HepG2 (cell line): Measurements from ENCODE around the gene GCDH. TPM values are rescaled to one million over a fixed set of nuclear protein-coding genes. Genes with fewer than 3 reads are reported as not detected.

Source experiments
- FOXC1 ChIP-seq: sonication (generic); formaldehyde crosslinking; IDR thresholded peaks from 2 replicates; pipeline ENCODE4 v1.8.0; 2022; ENCODE audit warnings: mild to moderate bottlenecking, missing genetic modification reagents, borderline replicate concordance
- HNRNPL ChIP-seq: fragments of 200-400 bp; formaldehyde crosslinking; IDR thresholded peaks from 2 replicates; pipeline ENCODE4 v1.6.1; 2017; ENCODE audit warnings: mild to moderate bottlenecking, low read depth, low read length
- KDM3A ChIP-seq: IDR thresholded peaks from 2 replicates; pipeline ENCODE4 v1.6.1; 2018; ENCODE audit warnings: low read depth, missing compliant biosample characterization
- KLF16 ChIP-seq, 2 experiments: sonication (generic) in 1 of 2; formaldehyde crosslinking in 1 of 2; IDR thresholded peaks; 2 replicates each; pipeline versions ENCODE4 v1.6.1 to v1.8.0; 2016 to 2023; ENCODE audit warnings: missing genetic modification reagents in 2 of 2, missing compliant biosample characterization in 1 of 2
- MYC ChIP-seq: sonication (generic); formaldehyde crosslinking; IDR thresholded peaks from 2 replicates; pipeline ENCODE4 v1.9.0; 2021; ENCODE audit warnings: missing genetic modification reagents, borderline replicate concordance
- NKX3-1 ChIP-seq: sonication (generic); formaldehyde crosslinking; IDR thresholded peaks from 2 replicates; pipeline ENCODE4 v1.5.0; 2020; ENCODE audit warnings: missing genetic modification reagents
- RBAK ChIP-seq: sonication (generic); formaldehyde crosslinking; IDR thresholded peaks from 2 replicates; pipeline ENCODE4 v1.5.1; 2020; ENCODE audit warnings: mild to moderate bottlenecking, missing genetic modification reagents
- SMYD3 ChIP-seq: sonication (generic); formaldehyde crosslinking; IDR thresholded peaks from 2 replicates; pipeline ENCODE4 v1.8.1; 2023; ENCODE audit warnings: mild to moderate bottlenecking, missing genetic modification reagents
- TGIF2 ChIP-seq: IDR thresholded peaks from 2 replicates; pipeline ENCODE4 v1.6.1; 2016; ENCODE audit warnings: control low read depth, missing compliant biosample characterization
- WIZ ChIP-seq: sonication (generic); formaldehyde crosslinking; IDR thresholded peaks from 2 replicates; pipeline ENCODE4 v1.5.1; 2020; ENCODE audit warnings: mild to moderate bottlenecking, missing genetic modification reagents
- XRCC5 ChIP-seq: fragments of 200-400 bp; formaldehyde crosslinking; optimal IDR thresholded peaks from 2 replicates; pipeline ENCODE3; 2017; ENCODE audit warnings: mild to moderate bottlenecking, low read length
- ZFP36L1 ChIP-seq: sonication (generic); formaldehyde crosslinking; IDR thresholded peaks from 2 replicates; pipeline ENCODE4 v1.8.0; 2022; ENCODE audit warnings: mild to moderate bottlenecking, missing genetic modification reagents, moderate library complexity
- ZNF781 ChIP-seq: sonication (generic); formaldehyde crosslinking; IDR thresholded peaks from 2 replicates; pipeline ENCODE4 v1.5.1; 2020; ENCODE audit warnings: borderline replicate concordance, mild to moderate bottlenecking, missing genetic modification reagents; ENCODE audit errors: not compliant biosample characterization
- ZSCAN22 ChIP-seq: sonication (generic); formaldehyde crosslinking; IDR thresholded peaks from 2 replicates; pipeline ENCODE4 v1.4.0; 2020; ENCODE audit warnings: mild to moderate bottlenecking, missing genetic modification reagents
- polyA plus RNA-seq, 8 experiments: library from polyadenylated mRNA; depleted of rRNA in 3 of 8; stranded (reverse) in 7 of 8; unstranded in 1 of 8; fragments of >200 nt; fragmentation: Illumina TruSeq in 4 of 8; extraction: Trizol in 4 of 8; gene quantifications; 2 replicates each; pipeline versions ENCODE4 v1.2.1 to v1.2.3, GENCODE V29; 2011 to 2016; ENCODE audit warnings: low read depth in 4 of 8, missing spikeins in 1 of 8, mixed read lengths in 1 of 8; ENCODE audit not compliant: insufficient read depth in 1 of 8
- total RNA-seq, 5 experiments: library from RNA; depleted of rRNA; stranded (reverse); fragments of >200 nt; fragmentation: Illumina TruSeq; extraction: Trizol; gene quantifications; 2 replicates each; pipeline ENCODE4 v1.2.3, GENCODE V29; 2016; ENCODE audit warnings: low read depth in 1 of 5
- TF ChIP-seq, protein P1 (sequence below): sonication (generic); formaldehyde crosslinking; IDR thresholded peaks from 2 replicates; pipeline ENCODE4 v1.4.0; 2020; ENCODE audit warnings: mild to moderate bottlenecking, missing genetic modification reagents
- TF ChIP-seq, protein P2 (sequence below): sonication (generic); formaldehyde crosslinking; IDR thresholded peaks from 2 replicates; pipeline ENCODE4 v1.4.0; 2020; ENCODE audit warnings: missing genetic modification reagents, borderline replicate concordance
- TF ChIP-seq, protein P3 (sequence below): sonication (generic); formaldehyde crosslinking; conservative IDR thresholded peaks from 2 replicates; pipeline ENCODE4 v1.8.0; 2022; ENCODE audit warnings: low read depth, missing genetic modification reagents
- TF ChIP-seq, protein P4 (sequence below): sonication (generic); formaldehyde crosslinking; conservative IDR thresholded peaks from 2 replicates; pipeline ENCODE4 v1.4.0; 2020; ENCODE audit warnings: missing genetic modification reagents

The GCDH gene
- total and polyA plus RNA-seq, 2 of the 13 experiments (the other 11 are each of a cell fraction or from before 2014, with no cell fraction given) = 15.1 to 38.0 TPM

DNA sequence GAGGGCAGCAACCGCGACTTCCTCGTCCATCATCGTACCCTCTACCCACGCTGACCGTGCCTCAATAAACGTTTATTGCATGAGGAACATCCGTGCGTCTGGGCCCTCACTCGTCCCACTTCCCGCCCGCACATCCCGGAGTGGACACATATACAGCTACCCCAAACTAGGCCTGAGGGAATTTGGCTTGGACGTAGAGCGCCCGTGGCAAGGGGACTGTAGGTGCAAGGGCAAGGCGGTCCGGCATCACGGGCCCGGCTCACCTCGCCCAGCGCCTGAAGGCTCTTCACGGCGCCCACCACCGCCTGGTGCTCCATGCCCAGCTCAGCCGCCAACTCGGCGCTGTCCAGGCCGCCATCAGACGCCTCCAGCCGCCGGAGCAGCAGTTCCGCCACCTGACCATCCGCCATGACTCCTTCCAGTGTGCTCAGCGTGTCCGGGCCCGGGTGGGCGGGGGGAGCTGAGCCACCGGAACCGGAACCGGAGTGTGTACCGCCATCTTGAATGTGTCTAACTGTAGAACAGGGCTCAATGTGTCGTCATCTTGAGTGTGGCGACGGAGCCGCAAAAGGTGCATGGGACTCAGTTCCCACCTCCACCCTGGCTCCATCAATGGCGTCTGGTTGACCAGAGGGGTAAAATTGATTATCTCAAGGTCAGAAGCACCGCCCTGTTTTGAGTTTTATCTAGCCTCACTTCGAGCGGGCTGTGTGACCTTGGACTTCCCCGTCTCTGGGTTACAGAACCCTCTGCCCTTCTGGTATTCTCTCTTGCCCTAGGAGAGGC, 42.5 kb downstream of the GCDH start, which contains the start of gene FARSA (continued):
- TF ChIP-seq WIZ = no peak; the same call in 1 of the 2 replicates
- TF ChIP-seq ZSCAN22 = peak; percentile 90
- no peak for TF ChIP-seq SMYD3 (CRISPR knock-in tag)
- TF ChIP-seq, protein P1, sequence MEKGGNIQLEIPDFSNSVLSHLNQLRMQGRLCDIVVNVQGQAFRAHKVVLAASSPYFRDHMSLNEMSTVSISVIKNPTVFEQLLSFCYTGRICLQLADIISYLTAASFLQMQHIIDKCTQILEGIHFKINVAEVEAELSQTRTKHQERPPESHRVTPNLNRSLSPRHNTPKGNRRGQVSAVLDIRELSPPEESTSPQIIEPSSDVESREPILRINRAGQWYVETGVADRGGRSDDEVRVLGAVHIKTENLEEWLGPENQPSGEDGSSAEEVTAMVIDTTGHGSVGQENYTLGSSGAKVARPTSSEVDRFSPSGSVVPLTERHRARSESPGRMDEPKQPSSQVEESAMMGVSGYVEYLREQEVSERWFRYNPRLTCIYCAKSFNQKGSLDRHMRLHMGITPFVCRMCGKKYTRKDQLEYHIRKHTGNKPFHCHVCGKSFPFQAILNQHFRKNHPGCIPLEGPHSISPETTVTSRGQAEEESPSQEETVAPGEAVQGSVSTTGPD (CRISPR knock-in tag) = no peak
- peak; percentile 34 for TF ChIP-seq FOXC1 (CRISPR knock-in tag)
- no peak for TF ChIP-seq NKX3-1 (CRISPR knock-in tag)
- TF ChIP-seq MYC (CRISPR knock-in tag) = peak; percentile 93
- peak; percentile 69 for TF ChIP-seq XRCC5
- TF ChIP-seq, protein P2, sequence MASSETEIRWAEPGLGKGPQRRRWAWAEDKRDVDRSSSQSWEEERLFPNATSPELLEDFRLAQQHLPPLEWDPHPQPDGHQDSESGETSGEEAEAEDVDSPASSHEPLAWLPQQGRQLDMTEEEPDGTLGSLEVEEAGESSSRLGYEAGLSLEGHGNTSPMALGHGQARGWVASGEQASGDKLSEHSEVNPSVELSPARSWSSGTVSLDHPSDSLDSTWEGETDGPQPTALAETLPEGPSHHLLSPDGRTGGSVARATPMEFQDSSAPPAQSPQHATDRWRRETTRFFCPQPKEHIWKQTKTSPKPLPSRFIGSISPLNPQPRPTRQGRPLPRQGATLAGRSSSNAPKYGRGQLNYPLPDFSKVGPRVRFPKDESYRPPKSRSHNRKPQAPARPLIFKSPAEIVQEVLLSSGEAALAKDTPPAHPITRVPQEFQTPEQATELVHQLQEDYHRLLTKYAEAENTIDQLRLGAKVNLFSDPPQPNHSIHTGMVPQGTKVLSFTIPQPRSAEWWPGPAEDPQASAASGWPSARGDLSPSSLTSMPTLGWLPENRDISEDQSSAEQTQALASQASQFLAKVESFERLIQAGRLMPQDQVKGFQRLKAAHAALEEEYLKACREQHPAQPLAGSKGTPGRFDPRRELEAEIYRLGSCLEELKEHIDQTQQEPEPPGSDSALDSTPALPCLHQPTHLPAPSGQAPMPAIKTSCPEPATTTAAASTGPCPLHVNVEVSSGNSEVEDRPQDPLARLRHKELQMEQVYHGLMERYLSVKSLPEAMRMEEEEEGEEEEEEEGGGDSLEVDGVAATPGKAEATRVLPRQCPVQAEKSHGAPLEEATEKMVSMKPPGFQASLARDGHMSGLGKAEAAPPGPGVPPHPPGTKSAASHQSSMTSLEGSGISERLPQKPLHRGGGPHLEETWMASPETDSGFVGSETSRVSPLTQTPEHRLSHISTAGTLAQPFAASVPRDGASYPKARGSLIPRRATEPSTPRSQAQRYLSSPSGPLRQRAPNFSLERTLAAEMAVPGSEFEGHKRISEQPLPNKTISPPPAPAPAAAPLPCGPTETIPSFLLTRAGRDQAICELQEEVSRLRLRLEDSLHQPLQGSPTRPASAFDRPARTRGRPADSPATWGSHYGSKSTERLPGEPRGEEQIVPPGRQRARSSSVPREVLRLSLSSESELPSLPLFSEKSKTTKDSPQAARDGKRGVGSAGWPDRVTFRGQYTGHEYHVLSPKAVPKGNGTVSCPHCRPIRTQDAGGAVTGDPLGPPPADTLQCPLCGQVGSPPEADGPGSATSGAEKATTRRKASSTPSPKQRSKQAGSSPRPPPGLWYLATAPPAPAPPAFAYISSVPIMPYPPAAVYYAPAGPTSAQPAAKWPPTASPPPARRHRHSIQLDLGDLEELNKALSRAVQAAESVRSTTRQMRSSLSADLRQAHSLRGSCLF = no peak
- TF ChIP-seq, protein P3, sequence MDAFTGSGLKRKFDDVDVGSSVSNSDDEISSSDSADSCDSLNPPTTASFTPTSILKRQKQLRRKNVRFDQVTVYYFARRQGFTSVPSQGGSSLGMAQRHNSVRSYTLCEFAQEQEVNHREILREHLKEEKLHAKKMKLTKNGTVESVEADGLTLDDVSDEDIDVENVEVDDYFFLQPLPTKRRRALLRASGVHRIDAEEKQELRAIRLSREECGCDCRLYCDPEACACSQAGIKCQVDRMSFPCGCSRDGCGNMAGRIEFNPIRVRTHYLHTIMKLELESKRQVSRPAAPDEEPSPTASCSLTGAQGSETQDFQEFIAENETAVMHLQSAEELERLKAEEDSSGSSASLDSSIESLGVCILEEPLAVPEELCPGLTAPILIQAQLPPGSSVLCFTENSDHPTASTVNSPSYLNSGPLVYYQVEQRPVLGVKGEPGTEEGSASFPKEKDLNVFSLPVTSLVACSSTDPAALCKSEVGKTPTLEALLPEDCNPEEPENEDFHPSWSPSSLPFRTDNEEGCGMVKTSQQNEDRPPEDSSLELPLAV (CRISPR knock-in tag) = no peak
- no peak for TF ChIP-seq HNRNPL
- TF ChIP-seq, protein P4, sequence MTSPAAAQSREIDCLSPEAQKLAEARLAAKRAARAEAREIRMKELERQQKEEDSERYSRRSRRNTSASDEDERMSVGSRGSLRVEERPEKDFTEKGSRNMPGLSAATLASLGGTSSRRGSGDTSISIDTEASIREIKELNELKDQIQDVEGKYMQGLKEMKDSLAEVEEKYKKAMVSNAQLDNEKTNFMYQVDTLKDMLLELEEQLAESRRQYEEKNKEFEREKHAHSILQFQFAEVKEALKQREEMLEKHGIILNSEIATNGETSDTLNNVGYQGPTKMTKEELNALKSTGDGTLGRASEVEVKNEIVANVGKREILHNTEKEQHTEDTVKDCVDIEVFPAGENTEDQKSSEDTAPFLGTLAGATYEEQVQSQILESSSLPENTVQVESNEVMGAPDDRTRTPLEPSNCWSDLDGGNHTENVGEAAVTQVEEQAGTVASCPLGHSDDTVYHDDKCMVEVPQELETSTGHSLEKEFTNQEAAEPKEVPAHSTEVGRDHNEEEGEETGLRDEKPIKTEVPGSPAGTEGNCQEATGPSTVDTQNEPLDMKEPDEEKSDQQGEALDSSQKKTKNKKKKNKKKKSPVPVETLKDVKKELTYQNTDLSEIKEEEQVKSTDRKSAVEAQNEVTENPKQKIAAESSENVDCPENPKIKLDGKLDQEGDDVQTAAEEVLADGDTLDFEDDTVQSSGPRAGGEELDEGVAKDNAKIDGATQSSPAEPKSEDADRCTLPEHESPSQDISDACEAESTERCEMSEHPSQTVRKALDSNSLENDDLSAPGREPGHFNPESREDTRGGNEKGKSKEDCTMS (CRISPR knock-in tag) = no peak
- no peak for TF ChIP-seq TGIF2 (CRISPR knock-in tag)
- peak in 1 of 2 experiments; percentile 81; a peak in 1 of 4 replicates for TF ChIP-seq KLF16 (CRISPR knock-in tag; IDR thresholded peaks at IDR 0.05)
- TF ChIP-seq ZFP36L1 (CRISPR knock-in tag) = 0 out of 2 replicates have a peak, but pooled peaks have one; percentile 53
- TF ChIP-seq ZNF781 = peak; percentile 49
- no peak; the same call in 1 of the 2 replicates for TF ChIP-seq KDM3A (CRISPR knock-in tag)
- no peak for TF ChIP-seq RBAK (CRISPR knock-in tag)
